ENCODE results near the gene MYO7B. TPM values are rescaled to one million over a fixed set of nuclear protein-coding genes. Genes with fewer than 3 reads are reported as not detected.
A peak's percentile ranks its signal among the peaks of the same experiment; 100 is the strongest.
"Not testable (repeated sequence)": the region's sequence is repeated elsewhere in the genome, so short reads cannot be mapped to it uniquely, and the experiment has no call there.

Gene MYO7B
- polyA plus RNA-seq, 1 of the 3 experiments (the other 2 are of a cell fraction), result 0.08 TPM

DNA sequence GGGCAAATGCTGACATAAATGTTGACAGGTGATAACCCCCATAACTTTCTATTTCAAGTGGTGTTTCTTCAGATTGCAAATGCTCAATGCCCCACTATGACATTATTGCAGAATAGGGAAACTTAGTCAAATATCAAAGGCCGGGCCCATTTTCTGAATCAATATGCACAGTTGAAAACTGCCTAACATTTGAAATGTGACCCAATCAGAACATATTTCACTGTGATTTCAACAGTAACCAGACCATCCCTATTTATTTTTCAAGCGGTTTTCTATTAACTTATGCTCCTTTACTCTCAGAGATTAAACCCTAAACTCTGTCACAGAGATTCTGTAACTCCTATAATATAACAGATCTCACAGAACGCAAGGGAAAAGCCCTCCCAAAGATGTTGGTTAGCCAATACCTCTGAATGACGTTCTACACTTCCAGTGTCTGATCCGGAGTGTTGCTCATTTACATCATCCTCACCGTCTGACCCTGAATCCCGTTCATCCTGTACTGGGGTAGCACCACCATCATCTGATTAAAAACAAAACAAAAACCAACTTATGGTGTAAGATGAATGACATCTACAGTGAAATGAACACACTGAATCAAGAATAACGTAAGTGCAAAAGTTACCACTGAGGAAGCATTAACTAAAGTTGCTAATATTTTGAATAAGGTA is 12.1 kb upstream of the MYO7B start:
- WGBS (ENCODE audit: low lambda C conversion rate), result 88% methylated on average over 8 of the region's 8 CpGs
- Histone ChIP-seq H3K4me2 (peak overlapping the region; percentile 1; the same call in 1 of the 2 replicates), H3K27me3 (ENCODE audit: insufficient read depth) (no peaks in the 10 kb centered on the region), H4K20me1 (ENCODE audit: insufficient read depth) (peaks cover 4% of the 10 kb centered on the region; the same call in 1 of the 2 replicates), H3K9me3 (no peaks in the 10 kb centered on the region), H3K79me2 (ENCODE audit: insufficient read depth) (peaks cover 78% of the 10 kb centered on the region), H3K4me3 (ENCODE audit: low read depth in 2 of 2, low read length in 1 of 2) (no peak overlapping the region), H3K9me2 (no peaks in the 10 kb centered on the region), H3F3A (replicated peaks; ENCODE audit: insufficient read depth) (peaks cover 4% of the 10 kb centered on the region), H3K9ac (no peak overlapping the region), H3K36me3 (replicated peaks in 1 of 2; ENCODE audit: control insufficient read depth in 1 of 2, insufficient read depth in 2 of 2, low read length in 1 of 2) (peaks cover 29 to 49% of the 10 kb centered on the region in 2 experiments), H3K27ac (ENCODE audit: low read depth in 2 of 2, low read length in 1 of 2) (no peak overlapping the region), H3K4me1 (ENCODE audit: control insufficient read depth in 1 of 2, insufficient read depth in 2 of 2, low read depth in 1 of 2, low read length in 1 of 2) (peaks cover 0 to 10% of the 10 kb centered on the region in 2 experiments; a peak in 2 of 4 replicates), H2AFZ (ENCODE audit: low read depth) (no peak overlapping the region)
- TF ChIP-seq YY1 (IDR thresholded peaks at IDR 0.05; ENCODE audit: low read depth), result no peak
- TF ChIP-seq, protein P1, sequence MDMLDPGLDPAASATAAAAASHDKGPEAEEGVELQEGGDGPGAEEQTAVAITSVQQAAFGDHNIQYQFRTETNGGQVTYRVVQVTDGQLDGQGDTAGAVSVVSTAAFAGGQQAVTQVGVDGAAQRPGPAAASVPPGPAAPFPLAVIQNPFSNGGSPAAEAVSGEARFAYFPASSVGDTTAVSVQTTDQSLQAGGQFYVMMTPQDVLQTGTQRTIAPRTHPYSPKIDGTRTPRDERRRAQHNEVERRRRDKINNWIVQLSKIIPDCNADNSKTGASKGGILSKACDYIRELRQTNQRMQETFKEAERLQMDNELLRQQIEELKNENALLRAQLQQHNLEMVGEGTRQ (IDR thresholded peaks at IDR 0.05; ENCODE audit: borderline replicate concordance, low read depth, low read length), result no peak
- no peak for TF ChIP-seq MEF2A (IDR thresholded peaks at IDR 0.05; ENCODE audit: borderline replicate concordance, low read depth)
- TF ChIP-seq SMC3 (IDR thresholded peaks at IDR 0.05; ENCODE audit: low read depth, low read length), result no peak
- TF ChIP-seq, protein P2, sequence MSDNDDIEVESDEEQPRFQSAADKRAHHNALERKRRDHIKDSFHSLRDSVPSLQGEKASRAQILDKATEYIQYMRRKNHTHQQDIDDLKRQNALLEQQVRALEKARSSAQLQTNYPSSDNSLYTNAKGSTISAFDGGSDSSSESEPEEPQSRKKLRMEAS (IDR thresholded peaks at IDR 0.05; ENCODE audit: low read depth), result no peak
- TF ChIP-seq FOXM1 (IDR thresholded peaks at IDR 0.05; ENCODE audit: low read depth), result no peak
- TF ChIP-seq, protein P3, sequence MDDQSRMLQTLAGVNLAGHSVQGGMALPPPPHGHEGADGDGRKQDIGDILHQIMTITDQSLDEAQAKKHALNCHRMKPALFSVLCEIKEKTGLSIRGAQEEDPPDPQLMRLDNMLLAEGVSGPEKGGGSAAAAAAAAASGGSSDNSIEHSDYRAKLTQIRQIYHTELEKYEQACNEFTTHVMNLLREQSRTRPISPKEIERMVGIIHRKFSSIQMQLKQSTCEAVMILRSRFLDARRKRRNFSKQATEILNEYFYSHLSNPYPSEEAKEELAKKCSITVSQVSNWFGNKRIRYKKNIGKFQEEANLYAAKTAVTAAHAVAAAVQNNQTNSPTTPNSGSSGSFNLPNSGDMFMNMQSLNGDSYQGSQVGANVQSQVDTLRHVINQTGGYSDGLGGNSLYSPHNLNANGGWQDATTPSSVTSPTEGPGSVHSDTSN (IDR thresholded peaks at IDR 0.05), result no peak
- no peak for TF ChIP-seq GATA2 (CRISPR knock-in tag; IDR thresholded peaks at IDR 0.05)
- TF ChIP-seq NFIC (IDR thresholded peaks at IDR 0.05; ENCODE audit: borderline replicate concordance), result no peak
- TF ChIP-seq, protein P4, sequence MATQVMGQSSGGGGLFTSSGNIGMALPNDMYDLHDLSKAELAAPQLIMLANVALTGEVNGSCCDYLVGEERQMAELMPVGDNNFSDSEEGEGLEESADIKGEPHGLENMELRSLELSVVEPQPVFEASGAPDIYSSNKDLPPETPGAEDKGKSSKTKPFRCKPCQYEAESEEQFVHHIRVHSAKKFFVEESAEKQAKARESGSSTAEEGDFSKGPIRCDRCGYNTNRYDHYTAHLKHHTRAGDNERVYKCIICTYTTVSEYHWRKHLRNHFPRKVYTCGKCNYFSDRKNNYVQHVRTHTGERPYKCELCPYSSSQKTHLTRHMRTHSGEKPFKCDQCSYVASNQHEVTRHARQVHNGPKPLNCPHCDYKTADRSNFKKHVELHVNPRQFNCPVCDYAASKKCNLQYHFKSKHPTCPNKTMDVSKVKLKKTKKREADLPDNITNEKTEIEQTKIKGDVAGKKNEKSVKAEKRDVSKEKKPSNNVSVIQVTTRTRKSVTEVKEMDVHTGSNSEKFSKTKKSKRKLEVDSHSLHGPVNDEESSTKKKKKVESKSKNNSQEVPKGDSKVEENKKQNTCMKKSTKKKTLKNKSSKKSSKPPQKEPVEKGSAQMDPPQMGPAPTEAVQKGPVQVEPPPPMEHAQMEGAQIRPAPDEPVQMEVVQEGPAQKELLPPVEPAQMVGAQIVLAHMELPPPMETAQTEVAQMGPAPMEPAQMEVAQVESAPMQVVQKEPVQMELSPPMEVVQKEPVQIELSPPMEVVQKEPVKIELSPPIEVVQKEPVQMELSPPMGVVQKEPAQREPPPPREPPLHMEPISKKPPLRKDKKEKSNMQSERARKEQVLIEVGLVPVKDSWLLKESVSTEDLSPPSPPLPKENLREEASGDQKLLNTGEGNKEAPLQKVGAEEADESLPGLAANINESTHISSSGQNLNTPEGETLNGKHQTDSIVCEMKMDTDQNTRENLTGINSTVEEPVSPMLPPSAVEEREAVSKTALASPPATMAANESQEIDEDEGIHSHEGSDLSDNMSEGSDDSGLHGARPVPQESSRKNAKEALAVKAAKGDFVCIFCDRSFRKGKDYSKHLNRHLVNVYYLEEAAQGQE (IDR thresholded peaks at IDR 0.05; ENCODE audit: low read depth, low read length), result no peak
- TF ChIP-seq MXI1 (IDR thresholded peaks at IDR 0.05; ENCODE audit: low read depth, low read length), result no peak
- no peak for TF ChIP-seq ELF1 (IDR thresholded peaks at IDR 0.05)
- TF ChIP-seq EZH2phosphoT487 (IDR thresholded peaks at IDR 0.05; ENCODE audit: borderline replicate concordance, low read depth), result no peak
- no peak for TF ChIP-seq TCF12 (IDR thresholded peaks at IDR 0.05)
- TF ChIP-seq RCOR1 (IDR thresholded peaks at IDR 0.05; ENCODE audit: low read length), result no peak
- no peak for TF ChIP-seq FOXJ3 (CRISPR knock-in tag; IDR thresholded peaks at IDR 0.05)
- no peak for TF ChIP-seq POLR2AphosphoS5 (IDR thresholded peaks at IDR 0.05; ENCODE audit: low read depth, low read length)
- TF ChIP-seq, protein P5, sequence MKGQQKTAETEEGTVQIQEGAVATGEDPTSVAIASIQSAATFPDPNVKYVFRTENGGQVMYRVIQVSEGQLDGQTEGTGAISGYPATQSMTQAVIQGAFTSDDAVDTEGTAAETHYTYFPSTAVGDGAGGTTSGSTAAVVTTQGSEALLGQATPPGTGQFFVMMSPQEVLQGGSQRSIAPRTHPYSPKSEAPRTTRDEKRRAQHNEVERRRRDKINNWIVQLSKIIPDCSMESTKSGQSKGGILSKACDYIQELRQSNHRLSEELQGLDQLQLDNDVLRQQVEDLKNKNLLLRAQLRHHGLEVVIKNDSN (IDR thresholded peaks at IDR 0.05; ENCODE audit: borderline replicate concordance, low read depth), result no peak
- TF ChIP-seq NRF1 (IDR thresholded peaks at IDR 0.05; ENCODE audit: low read depth, low read length), result no peak
- no peak for TF ChIP-seq RAD21 (IDR thresholded peaks at IDR 0.05; ENCODE audit: low read length)
- ChIA-PET POLR2A (no interaction called here), CTCF (interaction anchor here (1.1 kb wide), 1 partner anchor 172 kb away, joined by 4 read pairs; no protein-coding TSS in a partner anchor)
- no peak for DNase-seq

DNA sequence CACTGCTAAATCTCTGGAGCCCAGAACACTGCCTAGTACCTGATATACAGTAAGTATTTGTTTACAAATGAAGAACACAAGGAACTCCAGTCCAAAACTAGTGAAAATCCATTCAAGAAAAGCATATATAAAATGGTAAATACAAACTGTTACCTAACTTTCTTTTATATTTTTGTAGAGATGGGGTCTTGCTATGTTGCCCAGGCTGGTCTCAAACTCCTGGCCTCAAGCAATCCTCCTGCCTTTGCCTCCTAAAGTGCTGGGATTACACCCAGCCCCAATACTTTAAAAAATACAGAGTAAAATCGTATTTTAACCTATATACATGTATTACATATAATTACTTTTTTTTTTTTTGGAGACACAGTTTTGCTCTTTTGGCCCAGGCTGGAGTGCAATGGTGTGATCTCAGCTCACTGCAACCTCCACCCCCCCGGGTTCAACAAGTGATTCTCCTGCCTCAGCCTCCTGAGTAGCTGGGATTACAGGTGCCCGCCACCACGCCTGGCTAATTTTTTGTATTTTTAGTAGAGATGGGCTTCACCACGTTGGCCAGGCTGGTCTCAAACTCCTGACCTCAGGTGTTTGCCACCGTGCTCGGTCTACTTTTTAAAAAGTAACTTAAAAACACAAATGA is 11.2 kb upstream of the MYO7B start:
- H3K9ac ChIP-seq; H3F3A ChIP-seq (replicated peaks; ENCODE audit: insufficient read depth); H2AFZ ChIP-seq (ENCODE audit: low read depth); H3K9me3 ChIP-seq; CTCF ChIA-PET; H3K27ac ChIP-seq (ENCODE audit: low read depth in 2 of 2, low read length in 1 of 2); H3K9me2 ChIP-seq; DNase-seq; H4K20me1 ChIP-seq (ENCODE audit: insufficient read depth); H3K27me3 ChIP-seq (ENCODE audit: insufficient read depth); H3K4me3 ChIP-seq (ENCODE audit: low read depth in 2 of 2, low read length in 1 of 2); POLR2A ChIA-PET: not testable (repeated sequence)
- Histone ChIP-seq H3K36me3 (replicated peaks in 1 of 2; ENCODE audit: control insufficient read depth in 1 of 2, insufficient read depth in 2 of 2, low read length in 1 of 2) (peaks cover 26 to 41% of the 10 kb centered on the region in 2 experiments), H3K79me2 (ENCODE audit: insufficient read depth) (peaks cover 69% of the 10 kb centered on the region), H3K4me1 (ENCODE audit: control insufficient read depth in 1 of 2, insufficient read depth in 2 of 2, low read depth in 1 of 2, low read length in 1 of 2) (peaks cover 0 to 10% of the 10 kb centered on the region in 2 experiments; a peak in 2 of 4 replicates), H3K4me2 (peak overlapping the region; percentile 1; the same call in 1 of the 2 replicates)
- 91% methylated on average over 7 of the region's 7 CpGs for WGBS (ENCODE audit: low lambda C conversion rate)
